Fibroblast of villous mesenchyme (primary cell): ENCODE data around the gene RASSF6. TPM values are rescaled to one million over a fixed set of nuclear protein-coding genes. Genes with fewer than 3 reads are reported as not detected.

Experiments
- DNase-seq: peaks from one replicate; pipeline ENCODE4 v3.0.0-alpha.2; 2010; ENCODE audit warnings: low read depth
- H3K4me3 ChIP-seq: 2 replicates; pipeline ENCODE4 v1.5.1; 2011; ENCODE audit warnings: low read depth, mild to moderate bottlenecking, low read length
- CTCF ChIP-seq: IDR thresholded peaks from 2 replicates; pipeline ENCODE4 v1.5.1; 2012; ENCODE audit warnings: low read depth, mild to moderate bottlenecking, low read length; ENCODE audit not compliant: insufficient read depth
- total RNA-seq: library from RNA; depleted of rRNA; stranded (reverse); fragments of >200 nt; gene quantifications from 2 replicates; pipeline ENCODE4 v1.2.3, GENCODE V29; 2012

The RASSF6 gene
- total RNA-seq, 1 donor, result not detected

- no peak for TF ChIP-seq CTCF
- no peak overlapping the region for H3K4me3 ChIP-seq
- no peak for DNase-seq
These were observed 5.8 kb downstream of the RASSF6 start for GRCh38 chr4:73614311-73614867.

GRCh38 chr4:73613130-73613529 lies 7.1 kb downstream of the RASSF6 start:
- TF ChIP-seq CTCF, result no peak
- DNase-seq, result no peak
- H3K4me3 ChIP-seq, result no peak overlapping the region

- TF ChIP-seq CTCF, result no peak
- no peak overlapping the region for H3K4me3 ChIP-seq
- no peak for DNase-seq
These were observed 8.2 kb downstream of the RASSF6 start for GRCh38 chr4:73612032-73612431.

- TF ChIP-seq CTCF, result no peak
- DNase-seq, result peak; percentile 79
- no peak overlapping the region for H3K4me3 ChIP-seq
These were observed 10.5 kb downstream of the RASSF6 start for GRCh38 chr4:73609706-73610105.

GRCh38 chr4:73608689-73609594 lies 11.3 kb downstream of the RASSF6 start:
- TF ChIP-seq CTCF, result no peak
- peak; percentile 50 for DNase-seq
- no peak overlapping the region for H3K4me3 ChIP-seq

- TF ChIP-seq CTCF, result no peak
- H3K4me3 ChIP-seq, result no peak overlapping the region
- no peak for DNase-seq
These were observed 12.7 kb downstream of the RASSF6 start for GRCh38 chr4:73607375-73608033.
